Astrocyte (in vitro differentiated cells and primary cell): ENCODE measurements around the gene PRKCH.

Source experiments
- CTCF ChIP-seq: IDR thresholded peaks from 2 replicates; pipeline ENCODE4 v1.5.1; 2011; ENCODE audit warnings: low read depth, mild to moderate bottlenecking, inconsistent platforms, low read length, moderate library complexity; ENCODE audit not compliant: insufficient read depth
- EZH2 ChIP-seq: IDR thresholded peaks from 2 replicates; pipeline ENCODE4 v1.6.1; 2012; ENCODE audit warnings: mild to moderate bottlenecking, low read length, inconsistent platforms; ENCODE audit not compliant: insufficient read depth

- TF ChIP-seq CTCF (no peak), EZH2 (no peak)
These were observed 40.8 kb downstream of the PRKCH start for GRCh38 chr14:61362072-61362750.
